ENCODE data around the gene ARL14EPL. TPM values are rescaled to one million over a fixed set of nuclear protein-coding genes. Genes with fewer than 3 reads are reported as not detected.

Gene ARL14EPL
- total RNA-seq, 1 experiment from 2014 or later: not detected

GRCh38 chr5:116075191-116075831, 43.0 kb downstream of the ARL14EPL start:
- no peak for ATAC-seq

GRCh38 chr5:116076496-116076895, 44.2 kb downstream of the ARL14EPL start:
- no peak overlapping the region for H3K4me3 Mint-ChIP-seq

More at GRCh38 chr5:116075191-116075831, 43.0 kb downstream of the ARL14EPL start:
- CTCF ChIA-PET: no interaction called here
- no peak for TF ChIP-seq SMAD3 (CRISPR knock-in tag; IDR thresholded peaks at IDR 0.05; ENCODE audit: borderline replicate concordance)
- TF ChIP-seq NR3C1 (CRISPR knock-in tag; conservative IDR thresholded peaks at IDR 0.05; ENCODE audit: low read depth): no peak
- Mint-ChIP-seq H3K4me3 (no peak overlapping the region), H3K27me3 (ENCODE audit: low read depth) (no peaks in the 10 kb centered on the region), H3K4me1 (no peaks in the 10 kb centered on the region), H3K36me3 (no peaks in the 10 kb centered on the region), H3K9me3 (no peaks in the 10 kb centered on the region), H3K27ac (no peak overlapping the region)
- no peak for DNase-seq (ENCODE audit: low spot score)
- POLR2A ChIA-PET: no interaction called here

More at GRCh38 chr5:116076496-116076895, 44.2 kb downstream of the ARL14EPL start:
- no peaks in the 10 kb centered on the region for H3K9me3 Mint-ChIP-seq
- TF ChIP-seq ERG (CRISPR knock-in tag; IDR thresholded peaks at IDR 0.05): no peak
- no peak for TF ChIP-seq ZNF416 (CRISPR knock-in tag; IDR thresholded peaks at IDR 0.05)
- TF ChIP-seq, protein P1, sequence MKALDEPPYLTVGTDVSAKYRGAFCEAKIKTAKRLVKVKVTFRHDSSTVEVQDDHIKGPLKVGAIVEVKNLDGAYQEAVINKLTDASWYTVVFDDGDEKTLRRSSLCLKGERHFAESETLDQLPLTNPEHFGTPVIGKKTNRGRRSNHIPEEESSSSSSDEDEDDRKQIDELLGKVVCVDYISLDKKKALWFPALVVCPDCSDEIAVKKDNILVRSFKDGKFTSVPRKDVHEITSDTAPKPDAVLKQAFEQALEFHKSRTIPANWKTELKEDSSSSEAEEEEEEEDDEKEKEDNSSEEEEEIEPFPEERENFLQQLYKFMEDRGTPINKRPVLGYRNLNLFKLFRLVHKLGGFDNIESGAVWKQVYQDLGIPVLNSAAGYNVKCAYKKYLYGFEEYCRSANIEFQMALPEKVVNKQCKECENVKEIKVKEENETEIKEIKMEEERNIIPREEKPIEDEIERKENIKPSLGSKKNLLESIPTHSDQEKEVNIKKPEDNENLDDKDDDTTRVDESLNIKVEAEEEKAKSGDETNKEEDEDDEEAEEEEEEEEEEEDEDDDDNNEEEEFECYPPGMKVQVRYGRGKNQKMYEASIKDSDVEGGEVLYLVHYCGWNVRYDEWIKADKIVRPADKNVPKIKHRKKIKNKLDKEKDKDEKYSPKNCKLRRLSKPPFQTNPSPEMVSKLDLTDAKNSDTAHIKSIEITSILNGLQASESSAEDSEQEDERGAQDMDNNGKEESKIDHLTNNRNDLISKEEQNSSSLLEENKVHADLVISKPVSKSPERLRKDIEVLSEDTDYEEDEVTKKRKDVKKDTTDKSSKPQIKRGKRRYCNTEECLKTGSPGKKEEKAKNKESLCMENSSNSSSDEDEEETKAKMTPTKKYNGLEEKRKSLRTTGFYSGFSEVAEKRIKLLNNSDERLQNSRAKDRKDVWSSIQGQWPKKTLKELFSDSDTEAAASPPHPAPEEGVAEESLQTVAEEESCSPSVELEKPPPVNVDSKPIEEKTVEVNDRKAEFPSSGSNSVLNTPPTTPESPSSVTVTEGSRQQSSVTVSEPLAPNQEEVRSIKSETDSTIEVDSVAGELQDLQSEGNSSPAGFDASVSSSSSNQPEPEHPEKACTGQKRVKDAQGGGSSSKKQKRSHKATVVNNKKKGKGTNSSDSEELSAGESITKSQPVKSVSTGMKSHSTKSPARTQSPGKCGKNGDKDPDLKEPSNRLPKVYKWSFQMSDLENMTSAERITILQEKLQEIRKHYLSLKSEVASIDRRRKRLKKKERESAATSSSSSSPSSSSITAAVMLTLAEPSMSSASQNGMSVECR (CRISPR knock-in tag; IDR thresholded peaks at IDR 0.05; ENCODE audit: borderline replicate concordance): no peak
- no peak for TF ChIP-seq ZNF425 (CRISPR knock-in tag; conservative IDR thresholded peaks at IDR 0.05)
- no peak for TF ChIP-seq GABPB1 (CRISPR knock-in tag; IDR thresholded peaks at IDR 0.05)
- TF ChIP-seq ESRRA (CRISPR knock-in tag; IDR thresholded peaks at IDR 0.05; ENCODE audit: borderline replicate concordance): no peak
- TF ChIP-seq, protein P2, sequence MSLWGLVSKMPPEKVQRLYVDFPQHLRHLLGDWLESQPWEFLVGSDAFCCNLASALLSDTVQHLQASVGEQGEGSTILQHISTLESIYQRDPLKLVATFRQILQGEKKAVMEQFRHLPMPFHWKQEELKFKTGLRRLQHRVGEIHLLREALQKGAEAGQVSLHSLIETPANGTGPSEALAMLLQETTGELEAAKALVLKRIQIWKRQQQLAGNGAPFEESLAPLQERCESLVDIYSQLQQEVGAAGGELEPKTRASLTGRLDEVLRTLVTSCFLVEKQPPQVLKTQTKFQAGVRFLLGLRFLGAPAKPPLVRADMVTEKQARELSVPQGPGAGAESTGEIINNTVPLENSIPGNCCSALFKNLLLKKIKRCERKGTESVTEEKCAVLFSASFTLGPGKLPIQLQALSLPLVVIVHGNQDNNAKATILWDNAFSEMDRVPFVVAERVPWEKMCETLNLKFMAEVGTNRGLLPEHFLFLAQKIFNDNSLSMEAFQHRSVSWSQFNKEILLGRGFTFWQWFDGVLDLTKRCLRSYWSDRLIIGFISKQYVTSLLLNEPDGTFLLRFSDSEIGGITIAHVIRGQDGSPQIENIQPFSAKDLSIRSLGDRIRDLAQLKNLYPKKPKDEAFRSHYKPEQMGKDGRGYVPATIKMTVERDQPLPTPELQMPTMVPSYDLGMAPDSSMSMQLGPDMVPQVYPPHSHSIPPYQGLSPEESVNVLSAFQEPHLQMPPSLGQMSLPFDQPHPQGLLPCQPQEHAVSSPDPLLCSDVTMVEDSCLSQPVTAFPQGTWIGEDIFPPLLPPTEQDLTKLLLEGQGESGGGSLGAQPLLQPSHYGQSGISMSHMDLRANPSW (CRISPR knock-in tag; conservative IDR thresholded peaks at IDR 0.05; ENCODE audit: low read depth): no peak
- no peak for TF ChIP-seq CBFB (CRISPR knock-in tag; IDR thresholded peaks at IDR 0.05; ENCODE audit: low read depth)
- TF ChIP-seq, protein P3, sequence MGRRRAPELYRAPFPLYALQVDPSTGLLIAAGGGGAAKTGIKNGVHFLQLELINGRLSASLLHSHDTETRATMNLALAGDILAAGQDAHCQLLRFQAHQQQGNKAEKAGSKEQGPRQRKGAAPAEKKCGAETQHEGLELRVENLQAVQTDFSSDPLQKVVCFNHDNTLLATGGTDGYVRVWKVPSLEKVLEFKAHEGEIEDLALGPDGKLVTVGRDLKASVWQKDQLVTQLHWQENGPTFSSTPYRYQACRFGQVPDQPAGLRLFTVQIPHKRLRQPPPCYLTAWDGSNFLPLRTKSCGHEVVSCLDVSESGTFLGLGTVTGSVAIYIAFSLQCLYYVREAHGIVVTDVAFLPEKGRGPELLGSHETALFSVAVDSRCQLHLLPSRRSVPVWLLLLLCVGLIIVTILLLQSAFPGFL (CRISPR knock-in tag; IDR thresholded peaks at IDR 0.05; ENCODE audit: borderline replicate concordance): no peak
- TF ChIP-seq, protein P4, sequence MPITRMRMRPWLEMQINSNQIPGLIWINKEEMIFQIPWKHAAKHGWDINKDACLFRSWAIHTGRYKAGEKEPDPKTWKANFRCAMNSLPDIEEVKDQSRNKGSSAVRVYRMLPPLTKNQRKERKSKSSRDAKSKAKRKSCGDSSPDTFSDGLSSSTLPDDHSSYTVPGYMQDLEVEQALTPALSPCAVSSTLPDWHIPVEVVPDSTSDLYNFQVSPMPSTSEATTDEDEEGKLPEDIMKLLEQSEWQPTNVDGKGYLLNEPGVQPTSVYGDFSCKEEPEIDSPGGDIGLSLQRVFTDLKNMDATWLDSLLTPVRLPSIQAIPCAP (CRISPR knock-in tag; IDR thresholded peaks at IDR 0.05): no peak
- TF ChIP-seq, protein P5, sequence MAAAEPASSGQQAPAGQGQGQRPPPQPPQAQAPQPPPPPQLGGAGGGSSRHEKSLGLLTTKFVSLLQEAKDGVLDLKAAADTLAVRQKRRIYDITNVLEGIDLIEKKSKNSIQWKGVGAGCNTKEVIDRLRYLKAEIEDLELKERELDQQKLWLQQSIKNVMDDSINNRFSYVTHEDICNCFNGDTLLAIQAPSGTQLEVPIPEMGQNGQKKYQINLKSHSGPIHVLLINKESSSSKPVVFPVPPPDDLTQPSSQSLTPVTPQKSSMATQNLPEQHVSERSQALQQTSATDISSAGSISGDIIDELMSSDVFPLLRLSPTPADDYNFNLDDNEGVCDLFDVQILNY (CRISPR knock-in tag; IDR thresholded peaks at IDR 0.05): no peak
- TF ChIP-seq ELF4 (CRISPR knock-in tag; IDR thresholded peaks at IDR 0.05; ENCODE audit: low read depth): no peak
- DNase-seq (ENCODE audit: low spot score) (no peak), ATAC-seq (no peak)
- no peaks in the 10 kb centered on the region for H3K36me3 Mint-ChIP-seq
- ChIA-PET POLR2A (no interaction called here), CTCF (interaction anchor here (1.3 kb wide), 1 partner anchor 9 kb away, joined by 6 read pairs; no protein-coding TSS in a partner anchor)
- no peak overlapping the region for H3K27ac Mint-ChIP-seq
- H3K27me3 Mint-ChIP-seq (ENCODE audit: low read depth): no peaks in the 10 kb centered on the region
- no peaks in the 10 kb centered on the region for H3K4me1 Mint-ChIP-seq
